GM12892 (cell line): ENCODE data around the gene OBSCN.

Source experiments
- POLR2A ChIP-seq: IDR thresholded peaks from 2 replicates; pipeline ENCODE4 v1.6.1; 2011; ENCODE audit warnings: low read depth, low read length, control low read depth
- POLR2AphosphoS5 ChIP-seq: IDR thresholded peaks from 2 replicates; pipeline ENCODE4 v1.6.1; 2011; ENCODE audit warnings: low read depth, low read length, control low read depth

- no peak for TF ChIP-seq POLR2A
- no peak for TF ChIP-seq POLR2AphosphoS5
Measured at GRCh38 chr1:228177183-228177475, 30.7 kb upstream of the OBSCN start.
